Measurements from ENCODE around the gene PTGER3. TPM values are rescaled to one million over a fixed set of nuclear protein-coding genes. Genes with fewer than 3 reads are reported as not detected.
"Not testable (repeated sequence)": the region's sequence is repeated elsewhere in the genome, so short reads cannot be mapped to it uniquely, and the experiment has no call there.

Gene PTGER3
- total RNA-seq, 1 donor from 2014 or later, result 0.12 TPM

GRCh38 chr1:71002709-71003475 is 44.7 kb downstream of the PTGER3 start:
- no peak for ATAC-seq

- ATAC-seq, result no peak
These were observed 46.0 kb downstream of the PTGER3 start for GRCh38 chr1:71001624-71002023.

GRCh38 chr1:70997793-70998192 is 49.8 kb downstream of the PTGER3 start:
- ATAC-seq, result no peak

- ATAC-seq, result no peak
These were observed 52.8 kb downstream of the PTGER3 start for GRCh38 chr1:70994753-70995268.

- ATAC-seq, result no peak
These were observed 53.8 kb downstream of the PTGER3 start for GRCh38 chr1:70993798-70994197.

- no peak for ATAC-seq
These were observed 55.1 kb downstream of the PTGER3 start for GRCh38 chr1:70992521-70992920.

- no peak for ATAC-seq
These were observed 57.0 kb downstream of the PTGER3 start for GRCh38 chr1:70990469-70991253.

- ATAC-seq, result no peak
These were observed 60.1 kb downstream of the PTGER3 start for GRCh38 chr1:70987497-70987896.

- not testable (repeated sequence) for ATAC-seq
These were observed 61.8 kb downstream of the PTGER3 start for GRCh38 chr1:70985776-70986225.

GRCh38 chr1:70985278-70985677 is 62.3 kb downstream of the PTGER3 start:
- ATAC-seq, result not testable (repeated sequence)

- no peak for ATAC-seq
These were observed 67.3 kb downstream of the PTGER3 start for GRCh38 chr1:70980361-70980760.

GRCh38 chr1:70979881-70980280 is 67.7 kb downstream of the PTGER3 start:
- no peak for ATAC-seq

GRCh38 chr1:70979313-70979712 is 68.3 kb downstream of the PTGER3 start:
- ATAC-seq, result no peak

GRCh38 chr1:70978623-70979022 is 69.0 kb downstream of the PTGER3 start:
- no peak for ATAC-seq

GRCh38 chr1:70977575-70977974 is 70.0 kb downstream of the PTGER3 start:
- ATAC-seq, result no peak

- no peak for ATAC-seq
These were observed 70.6 kb downstream of the PTGER3 start for GRCh38 chr1:70977041-70977440.

- no peak for ATAC-seq
These were observed 73.9 kb downstream of the PTGER3 start for GRCh38 chr1:70973754-70974153.

GRCh38 chr1:70970407-70970806 is 77.2 kb downstream of the PTGER3 start:
- ATAC-seq, result no peak

GRCh38 chr1:70966018-70966638 is 81.5 kb downstream of the PTGER3 start:
- ATAC-seq, result no peak

- ATAC-seq, result no peak
These were observed 84.2 kb downstream of the PTGER3 start for GRCh38 chr1:70963374-70963773.

- ATAC-seq, result no peak
These were observed 86.1 kb downstream of the PTGER3 start for GRCh38 chr1:70961374-70961975.

GRCh38 chr1:70948396-70949017 is 99.1 kb downstream of the PTGER3 start:
- no peak for ATAC-seq
